ENCODE results near the gene TNFRSF6B. TPM values are rescaled to one million over a fixed set of nuclear protein-coding genes. Genes with fewer than 3 reads are reported as not detected.
"Not testable (repeated sequence)": the region's sequence is repeated elsewhere in the genome, so short reads cannot be mapped to it uniquely, and the experiment has no call there.

TNFRSF6B gene
- 1.6 TPM in 1 of 3 replicates, not detected in the others for total RNA-seq

- no peak for TF ChIP-seq CTCF (IDR thresholded peaks at IDR 0.05; ENCODE audit: unreplicated experiment)
- peaks cover 7% of the 10 kb centered on the region for H3K36me3 Mint-ChIP-seq
- H3K9me3 Mint-ChIP-seq: no peaks in the 10 kb centered on the region
- no peak within 1 kb of the TSS for H3K27ac Mint-ChIP-seq
- H3K27me3 Mint-ChIP-seq (ENCODE audit: low read depth): no peaks in the 10 kb centered on the region
- no peak for DNase-seq (ENCODE audit: low spot score in 2 of 2, unreplicated experiment in 2 of 2)
- H3K4me1 Mint-ChIP-seq: no peaks in the 10 kb centered on the region
- H3K4me3 Mint-ChIP-seq: peak within 1 kb of the TSS; percentile 43
These were observed at the start of gene TNFRSF6B for GRCh38 chr20:63696628-63697356. TSS of gene TNFRSF6B (plus strand) at chr20:63696652. CDS start at chr20:63696768, 116 bp downstream.

- DNase-seq (ENCODE audit: low spot score in 2 of 2, unreplicated experiment in 2 of 2): no peak
- Mint-ChIP-seq H3K4me3 (no peak overlapping the region), H3K4me1 (peaks cover 9% of the 10 kb centered on the region), H3K27me3 (ENCODE audit: low read depth) (no peaks in the 10 kb centered on the region), H3K9me3 (no peaks in the 10 kb centered on the region), H3K27ac (no peak overlapping the region), H3K36me3 (no peaks in the 10 kb centered on the region)
- TF ChIP-seq CTCF (IDR thresholded peaks at IDR 0.05; ENCODE audit: unreplicated experiment): no peak
These were observed 48.3 kb upstream of the TNFRSF6B start for GRCh38 chr20:63648190-63648589.

GRCh38 chr20:63648895-63649589, 47.4 kb upstream of the TNFRSF6B start:
- H3K9me3 Mint-ChIP-seq: no peaks in the 10 kb centered on the region
- H3K36me3 Mint-ChIP-seq: no peaks in the 10 kb centered on the region
- no peak overlapping the region for H3K27ac Mint-ChIP-seq
- TF ChIP-seq CTCF (IDR thresholded peaks at IDR 0.05; ENCODE audit: unreplicated experiment): no peak
- no peaks in the 10 kb centered on the region for H3K27me3 Mint-ChIP-seq (ENCODE audit: low read depth)
- no peak overlapping the region for H3K4me3 Mint-ChIP-seq
- H3K4me1 Mint-ChIP-seq: peaks cover 11% of the 10 kb centered on the region
- DNase-seq (ENCODE audit: low spot score in 2 of 2, unreplicated experiment in 2 of 2): no peak

GRCh38 chr20:63650486-63650885, 46.0 kb upstream of the TNFRSF6B start:
- not testable (repeated sequence) for H3K36me3 Mint-ChIP-seq; H3K27ac Mint-ChIP-seq; H3K9me3 Mint-ChIP-seq; H3K4me3 Mint-ChIP-seq; H3K27me3 Mint-ChIP-seq (ENCODE audit: low read depth); DNase-seq (ENCODE audit: low spot score in 2 of 2, unreplicated experiment in 2 of 2)
- H3K4me1 Mint-ChIP-seq: peaks cover 13% of the 10 kb centered on the region

GRCh38 chr20:63651942-63652191, 44.6 kb upstream of the TNFRSF6B start:
- no peaks in the 10 kb centered on the region for H3K36me3 Mint-ChIP-seq
- no peak overlapping the region for H3K27ac Mint-ChIP-seq

More at GRCh38 chr20:63651942-63652191, 44.6 kb upstream of the TNFRSF6B start:
- H3K4me3 Mint-ChIP-seq: peak overlapping the region; percentile 74
- H3K27me3 Mint-ChIP-seq (ENCODE audit: low read depth): no peaks in the 10 kb centered on the region
- H3K9me3 Mint-ChIP-seq: no peaks in the 10 kb centered on the region
- H3K4me1 Mint-ChIP-seq: peaks cover 13% of the 10 kb centered on the region
- no peak for TF ChIP-seq CTCF (IDR thresholded peaks at IDR 0.05; ENCODE audit: unreplicated experiment)
- no peak for DNase-seq (ENCODE audit: low spot score in 2 of 2, unreplicated experiment in 2 of 2)

Data from mesothelial cell of epicardium (in vitro differentiated cells).